Transverse colon (tissue), 4 donors: ENCODE data around the gene LAMC1.

ENCODE experiments used
- CTCF ChIP-seq, 5 experiments: fragments of 200-600 bp in 3 of 5; fragments of 450-650 bp in 2 of 5; sonication (generic) in 3 of 5; IDR thresholded peaks; 1 replicate in 2 of 5; 2 replicates in 3 of 5; pipeline ENCODE4 v1.5.1; 2016 to 2017; ENCODE audit warnings: antibody characterized with exemption in 5 of 5, inconsistent platforms in 3 of 5, mild to moderate bottlenecking in 2 of 5, moderate library complexity in 1 of 5
- EP300 ChIP-seq: sonication (generic); formaldehyde crosslinking; IDR thresholded peaks from one replicate; pipeline ENCODE4 v1.6.1; 2017; ENCODE audit warnings: antibody characterized with exemption, low read depth
- POLR2A ChIP-seq: fragments of 450-650 bp; IDR thresholded peaks from one replicate; pipeline ENCODE4 v1.6.1; 2016; ENCODE audit warnings: antibody characterized with exemption, mild to moderate bottlenecking, moderate library complexity
- POLR2AphosphoS5 ChIP-seq, 3 donors: sonication (generic); formaldehyde crosslinking; IDR thresholded peaks; one replicate each; pipeline ENCODE4 v1.6.1; 2016; ENCODE audit warnings: antibody characterized with exemption in 3 of 3

- TF ChIP-seq EP300 (no peak), CTCF (IDR thresholded peaks at IDR 0.05) (peak; percentile 46 to 72 (median 56)), POLR2A (peak; percentile 25), POLR2AphosphoS5 (IDR thresholded peaks at IDR 0.05) (peak in 2 of 3 donors; percentile 18 to 54)
Observed at GRCh38 chr1:183023601-183024316, 539 bp downstream of the LAMC1 start.
